NT2/D1 (cell line): ENCODE results near the gene SCN10A.

Source experiments
- DNase-seq: peaks from one replicate; pipeline ENCODE4 v3.0.0-alpha.2; 2011; ENCODE audit warnings: low read depth, low spot score
- H3K27me3 ChIP-seq: 2 replicates; pipeline ENCODE4 v1.6.0; 2011; ENCODE audit warnings: mild to moderate bottlenecking; ENCODE audit not compliant: insufficient read length, insufficient read depth
- H3K36me3 ChIP-seq: 2 replicates; pipeline ENCODE4 v1.6.1; 2011; ENCODE audit warnings: mild to moderate bottlenecking, low read length, mixed read lengths; ENCODE audit not compliant: insufficient read depth, insufficient read length
- H3K4me1 ChIP-seq: 2 replicates; pipeline ENCODE4 v1.5.1; 2011; ENCODE audit not compliant: insufficient read depth, insufficient read length
- H3K4me3 ChIP-seq: 2 replicates; pipeline ENCODE4 v1.5.1; 2011; ENCODE audit warnings: low read depth; ENCODE audit not compliant: insufficient read length
- H3K9ac ChIP-seq: 2 replicates; pipeline ENCODE4 v1.6.0; 2011; ENCODE audit warnings: low read depth; ENCODE audit not compliant: insufficient read length
- H3K9me3 ChIP-seq: 2 replicates; pipeline ENCODE4 v1.5.1; 2011; ENCODE audit warnings: mild to moderate bottlenecking, low read length; ENCODE audit not compliant: insufficient read depth
- SUZ12 ChIP-seq: IDR thresholded peaks from 2 replicates; pipeline ENCODE4 v1.6.1; 2011; ENCODE audit not compliant: insufficient read length, insufficient read depth; ENCODE audit errors: extremely low read depth
- YY1 ChIP-seq: IDR thresholded peaks from 2 replicates; pipeline ENCODE4 v1.6.1; 2011; ENCODE audit not compliant: insufficient read length, insufficient read depth
- ZNF274 ChIP-seq: IDR thresholded peaks from 2 replicates; pipeline ENCODE4 v1.6.1; 2011; ENCODE audit warnings: mild to moderate bottlenecking, low read depth, low read length

Gene SCN10A

GRCh38 chr3:38792983-38793382 lies 23.0 kb downstream of the SCN10A start:
- H3K9me3 ChIP-seq = no peaks in the 10 kb centered on the region
- H3K36me3 ChIP-seq = no peaks in the 10 kb centered on the region
- no peak overlapping the region for H3K9ac ChIP-seq
- H3K27me3 ChIP-seq = no peaks in the 10 kb centered on the region
- H3K4me1 ChIP-seq = no peaks in the 10 kb centered on the region
- H3K4me3 ChIP-seq = no peak overlapping the region
- TF ChIP-seq ZNF274 (no peak), YY1 (no peak), SUZ12 (no peak)
- no peak for DNase-seq

GRCh38 chr3:38782148-38782547 lies 33.9 kb downstream of the SCN10A start:
- no peak for TF ChIP-seq YY1
- TF ChIP-seq SUZ12 = no peak
- TF ChIP-seq ZNF274 = no peak
- no peaks in the 10 kb centered on the region for H3K36me3 ChIP-seq
- no peak overlapping the region for H3K4me3 ChIP-seq
- no peaks in the 10 kb centered on the region for H3K27me3 ChIP-seq
- no peaks in the 10 kb centered on the region for H3K9me3 ChIP-seq
- H3K4me1 ChIP-seq = no peaks in the 10 kb centered on the region
- no peak for DNase-seq
- no peak overlapping the region for H3K9ac ChIP-seq

GRCh38 chr3:38773528-38773927 lies 42.5 kb downstream of the SCN10A start:
- Histone ChIP-seq H3K9ac (no peak overlapping the region), H3K36me3 (no peaks in the 10 kb centered on the region), H3K9me3 (no peaks in the 10 kb centered on the region), H3K27me3 (no peaks in the 10 kb centered on the region), H3K4me1 (no peaks in the 10 kb centered on the region), H3K4me3 (no peak overlapping the region)
- TF ChIP-seq ZNF274 (no peak), SUZ12 (no peak), YY1 (no peak)
- DNase-seq = no peak

GRCh38 chr3:38763569-38763968 lies 52.4 kb downstream of the SCN10A start:
- Histone ChIP-seq H3K27me3 (no peaks in the 10 kb centered on the region), H3K4me1 (no peaks in the 10 kb centered on the region), H3K4me3 (no peak overlapping the region), H3K9ac (no peak overlapping the region), H3K36me3 (no peaks in the 10 kb centered on the region), H3K9me3 (peaks cover 8% of the 10 kb centered on the region; the same call in 1 of the 2 replicates)
- TF ChIP-seq ZNF274 (no peak), SUZ12 (no peak), YY1 (no peak)
- no peak for DNase-seq

- Histone ChIP-seq H3K27me3 (peaks cover 14% of the 10 kb centered on the region), H3K9ac (no peak overlapping the region), H3K4me1 (no peaks in the 10 kb centered on the region), H3K9me3 (peaks cover 8% of the 10 kb centered on the region; the same call in 1 of the 2 replicates), H3K4me3 (no peak overlapping the region), H3K36me3 (no peaks in the 10 kb centered on the region)
- TF ChIP-seq YY1 = no peak
- TF ChIP-seq ZNF274 = no peak
- TF ChIP-seq SUZ12 = no peak
- no peak for DNase-seq
These were observed 57.5 kb downstream of the SCN10A start for GRCh38 chr3:38758557-38758956.

GRCh38 chr3:38757721-38758120 lies 58.3 kb downstream of the SCN10A start:
- no peak for TF ChIP-seq SUZ12
- TF ChIP-seq YY1 = no peak
- no peak for TF ChIP-seq ZNF274
- peaks cover 21% of the 10 kb centered on the region for H3K27me3 ChIP-seq
- H3K4me1 ChIP-seq = no peaks in the 10 kb centered on the region
- H3K4me3 ChIP-seq = no peak overlapping the region
- peaks cover 8% of the 10 kb centered on the region; the same call in 1 of the 2 replicates for H3K9me3 ChIP-seq
- H3K36me3 ChIP-seq = no peaks in the 10 kb centered on the region
- H3K9ac ChIP-seq = no peak overlapping the region
- no peak for DNase-seq

- H3K9me3 ChIP-seq = peaks cover 8% of the 10 kb centered on the region; the same call in 1 of the 2 replicates
- H3K4me1 ChIP-seq = no peaks in the 10 kb centered on the region
- H3K27me3 ChIP-seq = peaks cover 26% of the 10 kb centered on the region
- no peak for TF ChIP-seq SUZ12
- no peak for TF ChIP-seq YY1
- no peak for TF ChIP-seq ZNF274
- H3K36me3 ChIP-seq = no peaks in the 10 kb centered on the region
- no peak overlapping the region for H3K9ac ChIP-seq
- no peak for DNase-seq
- H3K4me3 ChIP-seq = no peak overlapping the region
These were observed 59.1 kb downstream of the SCN10A start for GRCh38 chr3:38756892-38757291.
